KMS-11 (cell line): Measurements from ENCODE around the gene COL15A1.

Experiments used
- H2AFZ ChIP-seq: fragments of 200-600 bp; sonication (generic); 2 replicates; pipeline ENCODE4 v1.6.1; 2016; ENCODE audit warnings: antibody characterized with exemption, mixed run types, low read depth
- H3K27ac ChIP-seq: fragments of 200-600 bp; sonication (generic); 2 replicates; pipeline ENCODE4 v1.6.1; 2016; ENCODE audit warnings: mild to moderate bottlenecking, mixed run types
- H3K27me3 ChIP-seq: fragments of 200-600 bp; sonication (generic); 2 replicates; pipeline ENCODE4 v1.6.1; 2017; ENCODE audit warnings: mild to moderate bottlenecking, low read depth, mixed run types, moderate library complexity; ENCODE audit not compliant: insufficient read depth
- H3K36me3 ChIP-seq: fragments of 200-600 bp; sonication (generic); 2 replicates; pipeline ENCODE4 v1.6.1; 2017; ENCODE audit warnings: mild to moderate bottlenecking, mixed run types; ENCODE audit not compliant: insufficient read depth
- H3K4me1 ChIP-seq: fragments of 200-600 bp; sonication (generic); 2 replicates; pipeline ENCODE4 v1.6.1; 2016; ENCODE audit warnings: mild to moderate bottlenecking, low read depth, mixed run types; ENCODE audit not compliant: poor library complexity, severe bottlenecking
- H3K4me2 ChIP-seq: fragments of 200-600 bp; sonication (generic); 2 replicates; pipeline ENCODE4 v1.7.0; 2016; ENCODE audit warnings: mild to moderate bottlenecking, mixed run types
- H3K4me3 ChIP-seq: fragments of 200-600 bp; sonication (generic); IDR thresholded peaks from 2 replicates; pipeline ENCODE4 v1.6.1; 2017; ENCODE audit warnings: low read depth, low read length, mixed read lengths; ENCODE audit not compliant: insufficient read depth
- H3K79me2 ChIP-seq: fragments of 200-600 bp; sonication (generic); 2 replicates; pipeline ENCODE4 v1.6.1; 2016; ENCODE audit warnings: low read depth, mixed run types; ENCODE audit not compliant: insufficient read depth
- H3K9ac ChIP-seq: fragments of 200-600 bp; sonication (generic); 2 replicates; pipeline ENCODE4 v1.6.1; 2016; ENCODE audit warnings: mild to moderate bottlenecking, mixed run types
- H4K20me1 ChIP-seq: fragments of 200-600 bp; sonication (generic); 2 replicates; pipeline ENCODE4 v1.6.1; 2016; ENCODE audit warnings: mild to moderate bottlenecking, mixed run types; ENCODE audit not compliant: insufficient read depth
- TF ChIP-seq, protein P1 (sequence below): fragments of 200-600 bp; sonication (generic); conservative IDR thresholded peaks from 2 replicates; pipeline ENCODE4 v1.6.1; 2017; ENCODE audit warnings: low read depth, mild to moderate bottlenecking, antibody characterized with exemption, low read length, moderate library complexity, mixed read lengths

COL15A1 gene

DNA sequence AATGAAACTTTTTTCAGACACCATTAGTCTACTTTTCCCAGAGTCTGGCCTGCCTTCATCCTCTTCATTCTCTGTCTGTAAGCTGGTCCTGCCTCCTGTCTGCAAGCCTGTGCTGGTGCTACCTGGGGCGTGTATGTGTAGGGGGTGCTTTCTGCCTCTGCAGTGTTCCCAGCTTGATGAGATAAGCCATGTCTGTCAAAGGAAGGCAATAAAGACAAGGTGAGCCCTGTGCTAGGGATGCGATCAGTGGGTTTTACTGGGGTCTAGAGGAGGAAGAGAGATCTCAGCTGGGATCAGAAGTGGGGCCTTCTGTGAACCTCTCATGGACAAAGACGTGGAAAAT, 83.2 kb downstream of the COL15A1 start:
- no peaks in the 10 kb centered on the region; the same call in 1 of the 2 replicates for H3K36me3 ChIP-seq
- H2AFZ ChIP-seq: no peak overlapping the region
- no peaks in the 10 kb centered on the region for H3K79me2 ChIP-seq
- no peaks in the 10 kb centered on the region for H3K27me3 ChIP-seq
- H3K27ac ChIP-seq: no peak overlapping the region
- no peak overlapping the region for H3K9ac ChIP-seq
- TF ChIP-seq, protein P1, sequence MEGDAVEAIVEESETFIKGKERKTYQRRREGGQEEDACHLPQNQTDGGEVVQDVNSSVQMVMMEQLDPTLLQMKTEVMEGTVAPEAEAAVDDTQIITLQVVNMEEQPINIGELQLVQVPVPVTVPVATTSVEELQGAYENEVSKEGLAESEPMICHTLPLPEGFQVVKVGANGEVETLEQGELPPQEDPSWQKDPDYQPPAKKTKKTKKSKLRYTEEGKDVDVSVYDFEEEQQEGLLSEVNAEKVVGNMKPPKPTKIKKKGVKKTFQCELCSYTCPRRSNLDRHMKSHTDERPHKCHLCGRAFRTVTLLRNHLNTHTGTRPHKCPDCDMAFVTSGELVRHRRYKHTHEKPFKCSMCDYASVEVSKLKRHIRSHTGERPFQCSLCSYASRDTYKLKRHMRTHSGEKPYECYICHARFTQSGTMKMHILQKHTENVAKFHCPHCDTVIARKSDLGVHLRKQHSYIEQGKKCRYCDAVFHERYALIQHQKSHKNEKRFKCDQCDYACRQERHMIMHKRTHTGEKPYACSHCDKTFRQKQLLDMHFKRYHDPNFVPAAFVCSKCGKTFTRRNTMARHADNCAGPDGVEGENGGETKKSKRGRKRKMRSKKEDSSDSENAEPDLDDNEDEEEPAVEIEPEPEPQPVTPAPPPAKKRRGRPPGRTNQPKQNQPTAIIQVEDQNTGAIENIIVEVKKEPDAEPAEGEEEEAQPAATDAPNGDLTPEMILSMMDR: no peak
- peaks cover 46% of the 10 kb centered on the region for H3K4me1 ChIP-seq
- H3K4me2 ChIP-seq: no peak overlapping the region
- no peak overlapping the region for H3K4me3 ChIP-seq
- H4K20me1 ChIP-seq: no peaks in the 10 kb centered on the region

DNA sequence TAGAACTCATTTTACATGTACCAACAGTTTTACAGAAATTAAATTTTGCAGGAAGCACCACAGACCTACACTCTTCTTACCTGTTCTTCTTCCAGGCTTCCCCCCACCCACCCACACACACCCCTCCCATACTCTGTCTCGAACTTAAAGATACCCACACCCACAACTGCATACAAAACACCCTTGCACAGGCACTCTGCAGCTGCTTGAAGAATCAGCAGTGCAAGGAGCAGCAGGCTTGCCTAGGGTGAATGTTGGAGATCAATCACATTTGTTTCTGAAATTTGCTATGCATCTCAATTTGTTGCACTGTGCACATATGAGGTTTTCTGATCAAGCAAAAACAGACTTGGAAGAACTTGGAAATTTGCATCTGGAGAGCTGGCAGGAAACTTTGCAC, 83.7 kb downstream of the COL15A1 start:
- Histone ChIP-seq H3K79me2 (no peaks in the 10 kb centered on the region), H3K27ac (no peak overlapping the region), H2AFZ (no peak overlapping the region), H3K4me3 (no peak overlapping the region), H3K27me3 (no peaks in the 10 kb centered on the region), H3K4me1 (peaks cover 51% of the 10 kb centered on the region), H3K36me3 (no peaks in the 10 kb centered on the region; the same call in 1 of the 2 replicates), H3K9ac (no peak overlapping the region), H4K20me1 (no peaks in the 10 kb centered on the region), H3K4me2 (no peak overlapping the region)
- TF ChIP-seq, protein P1: no peak

DNA sequence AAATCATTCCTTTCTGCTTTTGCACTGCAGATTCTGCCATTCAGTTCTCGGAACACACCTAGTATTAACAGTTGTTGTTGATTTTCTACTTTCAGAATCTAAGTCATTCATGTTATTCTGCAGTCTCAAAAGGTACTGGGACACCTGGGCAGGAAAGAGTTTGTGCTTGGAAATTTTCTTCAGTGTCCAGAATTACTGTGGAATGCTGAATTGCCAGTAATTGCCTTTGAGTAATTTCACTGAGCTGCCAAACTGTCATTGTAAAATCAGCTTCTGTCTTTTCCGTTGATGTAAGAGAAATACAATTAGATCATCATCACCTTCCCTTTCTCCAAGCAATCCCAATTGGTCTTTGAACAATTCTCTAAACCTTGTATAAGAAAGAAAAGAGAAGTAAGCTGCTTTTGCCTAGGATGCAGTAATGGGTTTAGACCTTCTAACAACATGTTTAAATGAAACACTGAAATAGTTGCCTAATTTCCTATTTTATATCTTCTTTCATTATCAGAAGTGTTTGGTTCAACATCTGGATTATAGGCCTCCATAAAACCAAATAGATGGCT, 85.5 kb downstream of the COL15A1 start:
- H3K27me3 ChIP-seq: no peaks in the 10 kb centered on the region
- H3K36me3 ChIP-seq: no peaks in the 10 kb centered on the region; the same call in 1 of the 2 replicates
- no peak overlapping the region for H3K27ac ChIP-seq
- H4K20me1 ChIP-seq: no peaks in the 10 kb centered on the region
- peaks cover 58% of the 10 kb centered on the region for H3K4me1 ChIP-seq
- no peak overlapping the region for H3K4me3 ChIP-seq
- no peak overlapping the region for H3K9ac ChIP-seq
- H3K79me2 ChIP-seq: no peaks in the 10 kb centered on the region
- no peak overlapping the region for H3K4me2 ChIP-seq
- H2AFZ ChIP-seq: no peak overlapping the region
- TF ChIP-seq, protein P1: no peak

DNA sequence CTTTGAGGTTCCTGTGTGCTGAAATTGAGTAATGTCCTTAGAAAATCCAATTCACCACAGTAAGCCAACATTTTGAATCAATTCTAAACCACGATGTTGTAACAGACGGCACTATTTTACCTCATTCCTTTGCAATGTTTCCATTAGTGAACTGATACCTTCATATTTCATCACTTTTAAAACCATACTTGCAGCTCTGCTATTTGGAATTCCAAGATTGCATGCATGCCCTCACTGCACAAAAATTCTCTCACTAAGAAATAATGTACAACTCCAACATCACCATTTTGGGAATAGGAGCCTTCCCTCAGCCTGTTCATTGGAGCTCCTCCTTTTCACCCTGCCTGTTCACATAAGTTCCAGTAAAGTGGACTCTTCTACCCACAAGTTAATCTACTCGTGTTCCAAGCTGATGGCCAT, 86.4 kb downstream of the COL15A1 start:
- Histone ChIP-seq H2AFZ (no peak overlapping the region), H3K4me2 (peak overlapping the region; percentile 47; the same call in 1 of the 2 replicates)
- TF ChIP-seq, protein P1: no peak

More for the DNA sequence above, 86.4 kb downstream of the COL15A1 start:
- Histone ChIP-seq H3K27ac (no peak overlapping the region), H3K36me3 (no peaks in the 10 kb centered on the region; the same call in 1 of the 2 replicates), H3K4me1 (peaks cover 62% of the 10 kb centered on the region), H3K79me2 (no peaks in the 10 kb centered on the region), H3K4me3 (no peak overlapping the region), H3K27me3 (no peaks in the 10 kb centered on the region), H4K20me1 (no peaks in the 10 kb centered on the region), H3K9ac (no peak overlapping the region)
